Renal cortical epithelial cell (primary cell): Measurements from ENCODE around the gene FGFR2. TPM values are rescaled to one million over a fixed set of nuclear protein-coding genes. Genes with fewer than 3 reads are reported as not detected.

Experiments used
- DNase-seq: peaks from one replicate; pipeline ENCODE4 v3.0.0-alpha.2; 2011; ENCODE audit warnings: low read depth
- total RNA-seq: library from RNA; depleted of rRNA; stranded (reverse); fragments of >200 nt; gene quantifications from 2 replicates; pipeline ENCODE4 v1.2.3, GENCODE V29; 2014

FGFR2 gene
- total RNA-seq, 1 donor from 2014 or later, result 50.3 TPM

- no peak for DNase-seq
Measured at GRCh38 chr10:121453160-121453559, 145.1 kb downstream of the FGFR2 start.

GRCh38 chr10:121452581-121452980, 145.7 kb downstream of the FGFR2 start:
- DNase-seq, result no peak

- DNase-seq, result no peak
Measured at GRCh38 chr10:121450247-121450646, 148.0 kb downstream of the FGFR2 start.

- peak; percentile 83 for DNase-seq
Measured at GRCh38 chr10:121449482-121449924, 148.7 kb downstream of the FGFR2 start.

GRCh38 chr10:121448766-121449421, 149.3 kb downstream of the FGFR2 start:
- peak; percentile 78 for DNase-seq

GRCh38 chr10:121444520-121445165, 153.6 kb downstream of the FGFR2 start:
- no peak for DNase-seq

GRCh38 chr10:121442086-121442935, 155.9 kb downstream of the FGFR2 start:
- no peak for DNase-seq

GRCh38 chr10:121440461-121440860, 157.8 kb downstream of the FGFR2 start:
- DNase-seq, result no peak

- DNase-seq, result no peak
Measured at GRCh38 chr10:121438333-121438732, 159.9 kb downstream of the FGFR2 start.

- DNase-seq, result no peak
Measured at GRCh38 chr10:121437596-121437995, 160.6 kb downstream of the FGFR2 start.

GRCh38 chr10:121436630-121437341, 161.5 kb downstream of the FGFR2 start:
- DNase-seq, result no peak

GRCh38 chr10:121436281-121436629, 162.0 kb downstream of the FGFR2 start:
- DNase-seq, result no peak

- DNase-seq, result no peak
Measured at GRCh38 chr10:121435099-121435875, 163.0 kb downstream of the FGFR2 start.

- no peak for DNase-seq
Measured at GRCh38 chr10:121433965-121434364, 164.3 kb downstream of the FGFR2 start.

GRCh38 chr10:121428867-121429266, 169.4 kb downstream of the FGFR2 start:
- no peak for DNase-seq
